Breast epithelium (tissue), 4 donors: ENCODE results near the gene P3H1. TPM values are rescaled to one million over a fixed set of nuclear protein-coding genes. Genes with fewer than 3 reads are reported as not detected.
"Not testable (repeated sequence)": the region's sequence is repeated elsewhere in the genome, so short reads cannot be mapped to it uniquely, and the experiment has no call there.

ENCODE experiments used
- DNase-seq, 2 donors: peaks; one replicate each; pipeline ENCODE4 v3.0.0-alpha.2; 2019; ENCODE audit warnings: low spot score in 2 of 2
- H3K27ac ChIP-seq, 2 donors: fragments of 200-600 bp; sonication (generic) in 1 of 2; one replicate each; pipeline ENCODE4 v1.5.1; 2016 to 2019; ENCODE audit warnings: mild to moderate bottlenecking in 1 of 2
- H3K27me3 ChIP-seq, 2 donors: fragments of 200-600 bp; sonication (generic) in 1 of 2; one replicate each; pipeline versions ENCODE4 v1.5.1 to v1.6.0; 2017 to 2019; ENCODE audit warnings: control low read depth in 1 of 2, mild to moderate bottlenecking in 1 of 2
- H3K36me3 ChIP-seq: fragments of 200-600 bp; one replicate; pipeline ENCODE4 v1.5.1; 2019
- H3K4me1 ChIP-seq, 2 donors: fragments of 200-600 bp; sonication (generic); one replicate each; pipeline ENCODE4 v1.5.1; 2016 to 2019; ENCODE audit warnings: control low read depth in 1 of 2
- H3K4me3 ChIP-seq, 3 donors: fragments of 200-600 bp; sonication (generic); 1 replicate in 2 of 3; 2 replicates in 1 of 3; pipeline ENCODE4 v1.5.1; 2016 to 2019; ENCODE audit warnings: mild to moderate bottlenecking in 3 of 3, moderate library complexity in 2 of 3
- H3K9me3 ChIP-seq, 2 donors: fragments of 200-600 bp; sonication (generic) in 1 of 2; one replicate each; pipeline ENCODE4 v1.5.1; 2016 to 2019; ENCODE audit warnings: control low read depth in 1 of 2
- CTCF ChIP-seq, 3 donors: fragments of 450-650 bp; IDR thresholded peaks; one replicate each; pipeline ENCODE4 v1.5.1; 2016 to 2017; ENCODE audit warnings: antibody characterized with exemption in 3 of 3, mild to moderate bottlenecking in 3 of 3, moderate library complexity in 3 of 3
- POLR2A ChIP-seq: fragments of 450-650 bp; IDR thresholded peaks from one replicate; pipeline ENCODE4 v1.6.1; 2016; ENCODE audit warnings: antibody characterized with exemption, mild to moderate bottlenecking, moderate library complexity
- POLR2AphosphoS5 ChIP-seq, 3 donors: sonication (generic); formaldehyde crosslinking; IDR thresholded peaks; one replicate each; pipeline ENCODE4 v1.6.1; 2017; ENCODE audit warnings: antibody characterized with exemption in 3 of 3
- intact Hi-C: fragments of 100-400 bp; cut with DNase I; formaldehyde crosslinking; loops from one replicate; pipeline ENCODE4 v1.15.1; 2023; ENCODE audit warnings: low total_unique reads
- total RNA-seq, 3 donors: library from RNA; depleted of rRNA; stranded (reverse); fragments of >200 nt; gene quantifications; one replicate each; pipeline ENCODE4 v1.1.0, GENCODE V29; 2016

Gene P3H1
- total RNA-seq, 3 donors from 2014 or later = 23.1 to 34.9 (median 34.4) TPM

- intact Hi-C loops = loop anchor here (5.0 kb wide), 1 partner anchor 686 kb away; no protein-coding TSS in a partner anchor
- Histone ChIP-seq H3K27me3 (no peaks in the 10 kb centered on the region), H3K9me3 (no peaks in the 10 kb centered on the region), H3K4me3 (no peak overlapping the region), H3K27ac (no peak overlapping the region), H3K36me3 (no peaks in the 10 kb centered on the region), H3K4me1 (no peaks in the 10 kb centered on the region)
- TF ChIP-seq CTCF (IDR thresholded peaks at IDR 0.05) = no peak
- no peak for TF ChIP-seq POLR2AphosphoS5 (IDR thresholded peaks at IDR 0.05)
- DNase-seq = no peak
Measured at GRCh38 chr1:42720868-42721267, 46.0 kb downstream of the P3H1 start.

GRCh38 chr1:42714441-42714840 lies 52.4 kb downstream of the P3H1 start:
- peaks cover 11 to 23% of the 10 kb centered on the region in 2 donors for H3K9me3 ChIP-seq
- intact Hi-C loops, H3K27me3 ChIP-seq, H3K36me3 ChIP-seq, DNase-seq, H3K4me3 ChIP-seq, H3K27ac ChIP-seq, H3K4me1 ChIP-seq: not testable (repeated sequence)

GRCh38 chr1:42713293-42713692 lies 53.5 kb downstream of the P3H1 start:
- intact Hi-C loops = no loop called here
- no peak for DNase-seq
- TF ChIP-seq POLR2AphosphoS5 (IDR thresholded peaks at IDR 0.05) (no peak), POLR2A (no peak), CTCF (IDR thresholded peaks at IDR 0.05) (no peak)

GRCh38 chr1:42712808-42713207 lies 54.0 kb downstream of the P3H1 start:
- H3K36me3 ChIP-seq, DNase-seq, H3K27ac ChIP-seq, H3K4me3 ChIP-seq, intact Hi-C loops, H3K4me1 ChIP-seq, H3K27me3 ChIP-seq: not testable (repeated sequence)
- H3K9me3 ChIP-seq = peaks cover 11 to 23% of the 10 kb centered on the region in 2 donors

More at GRCh38 chr1:42713293-42713692, 53.5 kb downstream of the P3H1 start:
- Histone ChIP-seq H3K4me3 (no peak overlapping the region), H3K9me3 (peaks cover 11 to 23% of the 10 kb centered on the region in 2 donors), H3K27me3 (no peaks in the 10 kb centered on the region), H3K27ac (no peak overlapping the region), H3K4me1 (no peaks in the 10 kb centered on the region), H3K36me3 (no peaks in the 10 kb centered on the region)

GRCh38 chr1:42703888-42704464 lies 62.9 kb downstream of the P3H1 start:
- TF ChIP-seq CTCF (IDR thresholded peaks at IDR 0.05) = no peak
- intact Hi-C loops = no loop called here
- no peak overlapping the region for H3K4me3 ChIP-seq

GRCh38 chr1:42700006-42700405 lies 66.8 kb downstream of the P3H1 start:
- TF ChIP-seq POLR2A (no peak), POLR2AphosphoS5 (IDR thresholded peaks at IDR 0.05) (no peak), CTCF (IDR thresholded peaks at IDR 0.05) (no peak)
- Histone ChIP-seq H3K36me3 (no peaks in the 10 kb centered on the region), H3K4me1 (no peaks in the 10 kb centered on the region), H3K4me3 (no peak overlapping the region), H3K27ac (no peak overlapping the region), H3K9me3 (no peaks in the 10 kb centered on the region), H3K27me3 (no peaks in the 10 kb centered on the region)
- no peak for DNase-seq
- intact Hi-C loops = no loop called here

More at GRCh38 chr1:42703888-42704464, 62.9 kb downstream of the P3H1 start:
- H3K9me3 ChIP-seq = no peaks in the 10 kb centered on the region
- no peak for DNase-seq
- no peaks in the 10 kb centered on the region for H3K4me1 ChIP-seq
- no peaks in the 10 kb centered on the region for H3K36me3 ChIP-seq
- no peaks in the 10 kb centered on the region for H3K27me3 ChIP-seq
- no peak overlapping the region for H3K27ac ChIP-seq
